ENCODE data around the gene TRIM26. TPM values are rescaled to one million over a fixed set of nuclear protein-coding genes. Genes with fewer than 3 reads are reported as not detected.

The TRIM26 gene
- polyA plus RNA-seq, 1 experiment: 41.8 TPM

DNA sequence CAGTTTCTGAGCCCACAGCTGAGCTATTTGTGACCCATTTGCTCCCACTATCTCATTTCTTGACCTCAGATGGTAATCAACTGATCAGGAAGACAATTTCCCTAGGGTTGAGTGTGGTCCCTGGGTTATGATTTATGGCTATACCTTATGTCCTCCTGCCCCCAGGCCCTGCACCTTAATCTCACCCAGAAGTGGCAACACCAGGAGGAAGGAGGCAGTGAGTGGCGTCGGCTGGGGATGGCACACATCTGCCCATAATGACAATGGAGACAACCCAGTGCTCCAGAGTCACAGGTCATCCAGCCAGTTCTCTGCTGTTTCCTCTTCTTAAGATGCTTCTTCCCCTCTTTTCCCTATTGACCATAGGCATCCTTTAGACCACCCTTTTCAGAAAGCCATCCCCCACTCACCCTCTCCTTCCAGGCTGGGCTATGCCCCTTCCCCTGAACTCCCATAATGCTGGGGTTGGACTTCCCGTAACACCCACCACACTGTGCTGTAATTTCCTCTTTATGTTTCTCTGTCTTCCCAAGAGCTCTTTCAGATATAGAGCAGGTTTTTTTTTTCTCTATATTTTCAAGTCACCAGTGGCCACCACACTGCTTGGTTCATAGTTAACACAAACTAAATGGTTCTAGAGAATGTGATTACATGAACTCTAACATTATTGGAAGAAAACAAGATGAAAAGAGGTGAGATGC is 60.1 kb downstream of the TRIM26 start:
- CTCF ChIA-PET: interaction anchor here (5.6 kb wide), 1 partner anchor 22 kb away, joined by 39 read pairs; no protein-coding TSS in a partner anchor
- Histone ChIP-seq H3K27me3 (ENCODE audit: control insufficient read depth, insufficient read depth, low read length) (no peaks in the 10 kb centered on the region; the same call in 1 of the 2 replicates), H3K4me3 (ENCODE audit: low read depth, low read length) (no peak overlapping the region), H3K36me3 (ENCODE audit: control insufficient read depth, insufficient read depth, low read length) (no peaks in the 10 kb centered on the region)
- DNase-seq (ENCODE audit: low read depth): no peak
- POLR2A ChIA-PET: no interaction called here
- TF ChIP-seq, protein P1, sequence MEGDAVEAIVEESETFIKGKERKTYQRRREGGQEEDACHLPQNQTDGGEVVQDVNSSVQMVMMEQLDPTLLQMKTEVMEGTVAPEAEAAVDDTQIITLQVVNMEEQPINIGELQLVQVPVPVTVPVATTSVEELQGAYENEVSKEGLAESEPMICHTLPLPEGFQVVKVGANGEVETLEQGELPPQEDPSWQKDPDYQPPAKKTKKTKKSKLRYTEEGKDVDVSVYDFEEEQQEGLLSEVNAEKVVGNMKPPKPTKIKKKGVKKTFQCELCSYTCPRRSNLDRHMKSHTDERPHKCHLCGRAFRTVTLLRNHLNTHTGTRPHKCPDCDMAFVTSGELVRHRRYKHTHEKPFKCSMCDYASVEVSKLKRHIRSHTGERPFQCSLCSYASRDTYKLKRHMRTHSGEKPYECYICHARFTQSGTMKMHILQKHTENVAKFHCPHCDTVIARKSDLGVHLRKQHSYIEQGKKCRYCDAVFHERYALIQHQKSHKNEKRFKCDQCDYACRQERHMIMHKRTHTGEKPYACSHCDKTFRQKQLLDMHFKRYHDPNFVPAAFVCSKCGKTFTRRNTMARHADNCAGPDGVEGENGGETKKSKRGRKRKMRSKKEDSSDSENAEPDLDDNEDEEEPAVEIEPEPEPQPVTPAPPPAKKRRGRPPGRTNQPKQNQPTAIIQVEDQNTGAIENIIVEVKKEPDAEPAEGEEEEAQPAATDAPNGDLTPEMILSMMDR (IDR thresholded peaks at IDR 0.05; ENCODE audit: insufficient read depth, low read depth, low read length): no peak

DNA sequence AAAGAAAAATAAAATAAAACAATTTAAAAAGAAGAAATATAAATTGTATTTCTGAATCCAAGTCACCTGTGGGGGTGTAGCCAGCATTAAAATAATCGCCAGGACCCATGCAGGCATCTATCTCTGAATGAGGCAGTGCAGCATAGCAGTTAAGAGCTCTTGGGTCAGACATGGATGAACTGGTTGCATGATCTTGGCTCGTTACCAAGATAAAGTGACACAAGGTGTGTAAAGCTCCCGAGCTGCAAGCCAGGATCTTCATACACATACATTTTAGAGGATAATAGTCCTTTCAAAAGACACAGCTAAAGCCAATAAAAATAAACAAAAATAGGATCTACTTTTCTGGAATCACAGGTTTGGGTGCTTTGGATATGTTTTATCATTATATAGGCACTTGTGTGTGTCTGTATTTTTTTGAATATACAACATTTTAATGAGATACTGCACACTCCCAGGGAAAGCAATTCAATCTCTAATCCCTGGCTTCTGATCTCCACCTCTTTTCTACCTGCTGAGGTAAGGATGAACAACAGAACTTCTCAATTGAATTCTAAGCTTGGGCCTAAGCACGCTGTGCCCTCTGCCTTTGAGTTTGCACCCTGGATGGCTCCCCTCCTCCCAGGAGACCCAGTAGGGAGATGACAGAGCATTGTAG is 61.1 kb downstream of the TRIM26 start:
- TF ChIP-seq, protein P1 (IDR thresholded peaks at IDR 0.05; ENCODE audit: insufficient read depth, low read depth, low read length): no peak
- no peak for DNase-seq (ENCODE audit: low read depth)
- ChIA-PET CTCF (interaction anchor here (2.0 to 5.6 kb wide), 2 partner anchors 21 to 49 kb away, joined by 10 to 39 read pairs; no protein-coding TSS in a partner anchor), POLR2A (no interaction called here)
- H3K36me3 ChIP-seq (ENCODE audit: control insufficient read depth, insufficient read depth, low read length): no peaks in the 10 kb centered on the region
- no peak overlapping the region for H3K4me3 ChIP-seq (ENCODE audit: low read depth, low read length)
- H3K27me3 ChIP-seq (ENCODE audit: control insufficient read depth, insufficient read depth, low read length): no peaks in the 10 kb centered on the region; the same call in 1 of the 2 replicates

DNA sequence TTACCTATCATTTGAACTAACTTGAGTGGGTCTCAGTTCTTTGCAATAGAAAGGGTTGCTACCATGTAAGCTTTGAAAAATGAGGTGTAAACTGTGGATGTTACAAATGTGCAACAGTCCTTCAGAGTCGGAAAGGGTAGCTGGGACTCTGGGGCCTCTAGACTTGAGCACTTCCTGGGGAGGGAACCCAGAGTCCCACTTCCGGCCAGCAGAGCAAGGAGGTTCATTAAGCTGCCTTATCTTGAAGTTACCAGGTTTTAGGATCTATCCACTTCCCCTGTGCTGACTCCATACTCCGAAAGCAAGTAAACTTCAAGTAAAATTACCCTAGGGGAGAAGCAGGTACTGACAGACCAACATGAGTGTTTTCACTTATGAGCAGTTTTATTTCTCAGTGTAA is 61.6 kb downstream of the TRIM26 start:
- H3K27me3 ChIP-seq (ENCODE audit: control insufficient read depth, insufficient read depth, low read length): no peaks in the 10 kb centered on the region; the same call in 1 of the 2 replicates
- no peak for DNase-seq (ENCODE audit: low read depth)
- ChIA-PET CTCF (interaction anchor here (0.7 to 5.6 kb wide), 3 partner anchors 19 to 48 kb away, joined by 3 to 39 read pairs (median 10); no protein-coding TSS in a partner anchor), POLR2A (no interaction called here)
- TF ChIP-seq, protein P1 (IDR thresholded peaks at IDR 0.05; ENCODE audit: insufficient read depth, low read depth, low read length): no peak
- H3K36me3 ChIP-seq (ENCODE audit: control insufficient read depth, insufficient read depth, low read length): no peaks in the 10 kb centered on the region
- no peak overlapping the region for H3K4me3 ChIP-seq (ENCODE audit: low read depth, low read length)

GRCh38 chr6:30150671-30151395 is 62.4 kb downstream of the TRIM26 start:
- TF ChIP-seq, protein P1 (IDR thresholded peaks at IDR 0.05; ENCODE audit: insufficient read depth, low read depth, low read length): no peak
- DNase-seq (ENCODE audit: low read depth): no peak
- POLR2A ChIA-PET: no interaction called here

More at GRCh38 chr6:30150671-30151395, 62.4 kb downstream of the TRIM26 start:
- Histone ChIP-seq H3K27me3 (ENCODE audit: control insufficient read depth, insufficient read depth, low read length) (no peaks in the 10 kb centered on the region; the same call in none of the 2 replicates), H3K4me3 (ENCODE audit: low read depth, low read length) (no peak overlapping the region), H3K36me3 (ENCODE audit: control insufficient read depth, insufficient read depth, low read length) (no peaks in the 10 kb centered on the region)
- CTCF ChIA-PET: interaction anchor here (0.7 to 5.6 kb wide), 4 partner anchors 20 to 47 kb away, joined by 3 to 39 read pairs (median 7); no protein-coding TSS in a partner anchor
